ENCODE measurements around the gene LYRM9.

LYRM9 gene

GRCh38 chr17:27892866-27893769 is at the start of gene LYRM9:
LYRM9 (minus strand) TSS chr17:27893365; CDS start chr17:27882694, 10,671 bp downstream.
- TF ChIP-seq GATA2 (IDR thresholded peaks at IDR 0.05; ENCODE audit: low read depth, low read length) (no peak), GATA3 (IDR thresholded peaks at IDR 0.05; ENCODE audit: low read depth, low read length) (no peak)

DNA sequence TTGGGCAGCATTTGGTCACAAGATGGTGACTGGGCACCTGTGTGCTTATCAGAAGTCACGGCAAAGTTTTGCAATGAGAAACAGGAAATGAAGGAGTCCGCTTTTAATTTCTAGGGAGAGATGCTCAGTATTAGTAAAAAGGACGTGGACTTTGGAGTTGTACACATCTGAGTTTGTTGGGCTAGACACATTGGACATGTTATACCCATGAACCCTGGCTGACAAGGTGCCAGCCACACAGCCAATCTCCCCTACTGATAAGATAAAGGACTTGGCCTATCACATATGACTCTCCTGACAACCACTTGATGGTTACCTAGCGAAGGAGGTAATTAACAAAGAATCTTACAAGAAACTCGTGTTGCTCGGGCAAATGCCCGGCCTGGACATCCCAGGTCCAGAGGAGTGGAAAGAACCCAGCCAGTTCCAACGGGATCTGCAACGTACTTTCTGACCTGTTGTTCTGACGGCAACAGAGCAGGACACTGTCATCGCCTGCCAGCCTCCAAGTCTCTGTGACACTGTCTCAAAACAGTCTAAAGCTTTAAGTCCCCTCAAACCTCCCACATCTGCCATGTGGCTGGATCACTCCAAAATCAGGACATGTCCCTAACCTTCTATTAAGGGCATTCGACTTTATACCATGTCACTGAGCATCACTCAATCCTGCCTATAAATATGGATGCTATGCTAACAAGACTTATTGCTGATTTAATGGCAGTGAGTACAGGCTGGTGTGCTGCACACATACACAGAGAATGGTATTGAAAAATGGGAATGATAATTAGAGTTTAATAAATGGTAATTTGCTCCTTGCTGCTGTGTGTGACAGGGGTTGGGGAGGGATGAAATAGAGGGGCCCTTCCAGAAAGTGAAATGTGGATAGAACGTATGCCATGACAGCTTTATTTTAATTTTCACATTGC is 47.6 kb upstream of the LYRM9 start:
- TF ChIP-seq GATA3 (IDR thresholded peaks at IDR 0.05; ENCODE audit: low read depth, low read length) (no peak), GATA2 (IDR thresholded peaks at IDR 0.05; ENCODE audit: low read depth, low read length) (no peak)

GRCh38 chr17:27939474-27940465 is 46.6 kb upstream of the LYRM9 start:
- TF ChIP-seq GATA3 (IDR thresholded peaks at IDR 0.05; ENCODE audit: low read depth, low read length) (no peak), GATA2 (IDR thresholded peaks at IDR 0.05; ENCODE audit: low read depth, low read length) (no peak)

- TF ChIP-seq GATA3 (IDR thresholded peaks at IDR 0.05; ENCODE audit: low read depth, low read length) (no peak), GATA2 (IDR thresholded peaks at IDR 0.05; ENCODE audit: low read depth, low read length) (no peak)
These were observed 45.7 kb upstream of the LYRM9 start for GRCh38 chr17:27938864-27939263.

DNA sequence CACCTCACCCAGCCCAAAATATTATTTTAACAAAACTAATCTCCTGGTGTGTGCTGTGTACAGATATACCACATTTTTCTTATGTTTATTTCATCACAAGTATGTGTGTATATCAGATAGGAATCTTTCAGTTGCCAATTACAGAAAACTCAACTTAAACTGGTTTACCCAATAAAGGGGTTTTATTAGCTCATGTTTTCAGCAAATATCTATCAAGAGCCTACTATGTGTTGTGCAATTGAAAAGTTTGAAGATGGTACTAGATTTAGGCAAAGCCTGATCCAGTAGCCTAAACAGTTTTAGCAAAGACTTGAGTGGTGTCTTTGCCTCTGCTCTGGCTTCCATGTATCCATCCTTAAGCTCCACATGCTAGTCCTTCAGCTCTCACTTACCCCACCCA is 45.1 kb upstream of the LYRM9 start:
- TF ChIP-seq GATA2 (IDR thresholded peaks at IDR 0.05; ENCODE audit: low read depth, low read length) (no peak), GATA3 (IDR thresholded peaks at IDR 0.05; ENCODE audit: low read depth, low read length) (no peak)

DNA sequence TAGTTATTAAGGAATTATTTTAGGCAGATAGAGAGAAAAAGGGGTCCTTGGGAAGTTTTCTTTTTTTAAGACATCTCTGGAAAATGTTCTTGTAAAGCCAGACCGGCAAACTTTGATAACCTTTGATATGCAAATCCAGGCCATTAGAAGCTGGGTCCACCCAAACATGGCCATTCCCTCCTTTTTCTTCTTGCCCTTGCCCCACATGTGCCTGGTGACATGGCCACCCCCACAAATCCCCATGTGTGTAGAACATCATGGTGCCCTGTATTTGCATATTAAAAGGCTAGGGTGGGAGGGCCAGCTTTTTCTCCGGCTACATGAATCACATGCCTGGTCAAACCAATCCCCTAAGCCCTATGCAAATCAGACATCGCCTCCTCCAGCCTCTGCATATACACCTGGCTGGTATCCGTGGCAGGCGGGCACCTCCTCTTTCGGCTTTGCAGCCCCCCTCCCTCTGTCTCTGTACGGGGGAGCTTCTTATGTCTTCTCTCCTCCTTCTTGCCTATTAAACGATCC is 43.9 kb upstream of the LYRM9 start:
- no peak for TF ChIP-seq GATA3 (IDR thresholded peaks at IDR 0.05; ENCODE audit: low read depth, low read length)
- no peak for TF ChIP-seq GATA2 (IDR thresholded peaks at IDR 0.05; ENCODE audit: low read depth, low read length)

DNA sequence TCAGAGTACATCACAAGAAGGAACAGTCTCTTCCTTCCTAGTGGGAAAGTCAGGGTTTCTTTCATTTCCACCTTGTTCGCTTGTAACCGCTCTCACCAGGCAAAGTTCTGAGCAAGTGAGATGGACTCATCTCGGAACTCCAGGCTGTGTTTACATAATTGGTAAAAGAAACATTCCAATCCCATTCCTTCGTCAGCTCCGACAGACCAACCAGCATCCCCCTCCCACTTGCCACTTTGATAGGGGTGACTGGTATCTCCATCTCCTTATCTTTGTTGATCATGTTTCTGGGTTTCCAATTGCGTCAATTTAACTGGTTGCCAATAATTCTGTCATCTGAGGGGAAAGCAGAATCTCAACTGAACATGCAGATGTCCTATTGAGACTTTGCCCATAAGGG is 36.8 kb upstream of the LYRM9 start:
- TF ChIP-seq GATA2 (IDR thresholded peaks at IDR 0.05; ENCODE audit: low read depth, low read length) (no peak), GATA3 (IDR thresholded peaks at IDR 0.05; ENCODE audit: low read depth, low read length) (no peak)

DNA sequence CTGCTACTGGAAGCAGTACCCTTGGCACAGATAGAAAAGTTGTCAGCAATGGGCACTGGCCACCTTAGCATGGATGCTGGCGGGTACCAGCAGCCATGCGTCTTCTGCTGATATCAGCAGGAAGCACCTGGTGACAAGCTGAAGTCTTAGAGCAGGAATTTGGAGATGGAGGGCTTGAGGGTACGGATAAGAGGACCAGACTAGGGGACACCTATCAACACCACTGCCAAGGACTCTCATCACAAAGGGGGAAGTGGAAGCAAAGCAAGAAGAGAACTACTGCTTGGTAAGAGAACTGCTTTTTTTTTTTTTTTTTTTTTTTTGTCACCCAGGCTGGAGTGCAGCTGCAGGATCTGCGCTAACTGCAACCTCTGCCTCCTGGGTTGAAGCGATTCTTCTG is 35.4 kb upstream of the LYRM9 start:
- no peak for TF ChIP-seq GATA2 (IDR thresholded peaks at IDR 0.05; ENCODE audit: low read depth, low read length)
- TF ChIP-seq GATA3 (IDR thresholded peaks at IDR 0.05; ENCODE audit: low read depth, low read length) = no peak

DNA sequence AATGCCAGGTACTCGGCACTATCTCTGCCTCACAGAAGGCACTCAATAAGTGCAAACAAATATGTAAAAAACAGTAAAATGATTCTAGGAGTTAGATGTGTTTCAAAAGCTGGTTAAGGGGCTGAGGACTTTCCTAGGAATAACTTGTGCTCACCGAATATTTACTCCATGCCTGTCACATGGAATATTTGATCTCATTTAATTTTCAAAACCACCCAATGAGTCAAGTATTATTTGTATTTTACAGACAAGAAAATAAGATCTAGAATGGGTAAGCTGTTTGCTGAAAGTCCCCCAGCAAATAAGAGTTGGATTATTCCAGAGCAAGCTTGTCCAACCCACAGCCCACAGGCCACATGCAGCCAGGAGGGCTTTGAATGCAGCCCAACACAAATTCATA is 34.6 kb upstream of the LYRM9 start:
- no peak for TF ChIP-seq GATA3 (IDR thresholded peaks at IDR 0.05; ENCODE audit: low read depth, low read length)
- no peak for TF ChIP-seq GATA2 (IDR thresholded peaks at IDR 0.05; ENCODE audit: low read depth, low read length)

GRCh38 chr17:27921599-27921998 is 28.4 kb upstream of the LYRM9 start:
- TF ChIP-seq GATA2 (IDR thresholded peaks at IDR 0.05; ENCODE audit: low read depth, low read length) = no peak

- TF ChIP-seq GATA3 (IDR thresholded peaks at IDR 0.05; ENCODE audit: low read depth, low read length) (no peak), GATA2 (IDR thresholded peaks at IDR 0.05; ENCODE audit: low read depth, low read length) (no peak)
These were observed 27.9 kb upstream of the LYRM9 start for GRCh38 chr17:27921077-27921476.

- TF ChIP-seq GATA2 (IDR thresholded peaks at IDR 0.05; ENCODE audit: low read depth, low read length) (no peak), GATA3 (IDR thresholded peaks at IDR 0.05; ENCODE audit: low read depth, low read length) (no peak)
These were observed 27.4 kb upstream of the LYRM9 start for GRCh38 chr17:27920569-27920968.

- TF ChIP-seq GATA3 (IDR thresholded peaks at IDR 0.05; ENCODE audit: low read depth, low read length) (no peak), GATA2 (IDR thresholded peaks at IDR 0.05; ENCODE audit: low read depth, low read length) (no peak)
These were observed 25.9 kb upstream of the LYRM9 start for GRCh38 chr17:27919079-27919478.
